ENCODE results near the gene VSIG1.

GRCh38 chrX:108070891-108071290 lies 26.0 kb downstream of the VSIG1 start:
- TF ChIP-seq CTCF (optimal IDR thresholded peaks at IDR 0.05 in 1 of 3, IDR thresholded peaks at IDR 0.05 in 1 of 3, conservative IDR thresholded peaks at IDR 0.05 in 1 of 3; ENCODE audit: extremely low read depth in 1 of 3, insufficient read depth in 2 of 3, low read length in 3 of 3): no peak
- TF ChIP-seq EZH2 (IDR thresholded peaks at IDR 0.05; ENCODE audit: low read length): no peak
